GM18907 (cell line): ENCODE measurements around the gene VAT1L.
"Not testable (repeated sequence)": the region's sequence is repeated elsewhere in the genome, so short reads cannot be mapped to it uniquely, and the experiment has no call there.

Experiments
- ATAC-seq: cut with Tn5 transposase; IDR thresholded peaks from one replicate; pipeline ENCODE4 v1.9.1; 2021; ENCODE audit warnings: mild to moderate bottlenecking, moderate library complexity; ENCODE audit not compliant: unreplicated experiment

The VAT1L gene

DNA sequence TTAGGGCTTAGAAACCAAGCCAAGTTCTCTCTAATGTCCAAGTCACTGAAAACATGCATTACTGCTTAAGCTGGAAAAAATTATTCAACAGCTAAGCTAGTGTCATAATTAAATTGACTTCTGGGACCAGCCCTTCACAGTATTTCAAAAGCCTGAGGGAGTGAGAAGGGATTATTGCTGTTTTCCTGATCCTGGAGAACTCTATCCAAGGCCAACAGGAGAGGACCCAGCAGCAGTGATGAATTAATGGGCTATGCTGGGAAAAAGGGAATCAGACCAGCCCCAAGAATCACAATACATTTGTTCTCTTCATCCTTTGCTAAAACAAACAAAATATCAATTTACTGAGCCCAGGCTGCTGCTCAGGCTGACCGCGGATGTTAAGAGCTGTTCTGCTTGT, 199.4 kb downstream of the VAT1L start:
- no peak for ATAC-seq

GRCh38 chr16:77989846-77990245, 201.5 kb downstream of the VAT1L start:
- no peak for ATAC-seq

GRCh38 chr16:77991701-77992100, 203.3 kb downstream of the VAT1L start:
- ATAC-seq, result no peak

- not testable (repeated sequence) for ATAC-seq
Observed at GRCh38 chr16:77992381-77992780, 204.0 kb downstream of the VAT1L start.

DNA sequence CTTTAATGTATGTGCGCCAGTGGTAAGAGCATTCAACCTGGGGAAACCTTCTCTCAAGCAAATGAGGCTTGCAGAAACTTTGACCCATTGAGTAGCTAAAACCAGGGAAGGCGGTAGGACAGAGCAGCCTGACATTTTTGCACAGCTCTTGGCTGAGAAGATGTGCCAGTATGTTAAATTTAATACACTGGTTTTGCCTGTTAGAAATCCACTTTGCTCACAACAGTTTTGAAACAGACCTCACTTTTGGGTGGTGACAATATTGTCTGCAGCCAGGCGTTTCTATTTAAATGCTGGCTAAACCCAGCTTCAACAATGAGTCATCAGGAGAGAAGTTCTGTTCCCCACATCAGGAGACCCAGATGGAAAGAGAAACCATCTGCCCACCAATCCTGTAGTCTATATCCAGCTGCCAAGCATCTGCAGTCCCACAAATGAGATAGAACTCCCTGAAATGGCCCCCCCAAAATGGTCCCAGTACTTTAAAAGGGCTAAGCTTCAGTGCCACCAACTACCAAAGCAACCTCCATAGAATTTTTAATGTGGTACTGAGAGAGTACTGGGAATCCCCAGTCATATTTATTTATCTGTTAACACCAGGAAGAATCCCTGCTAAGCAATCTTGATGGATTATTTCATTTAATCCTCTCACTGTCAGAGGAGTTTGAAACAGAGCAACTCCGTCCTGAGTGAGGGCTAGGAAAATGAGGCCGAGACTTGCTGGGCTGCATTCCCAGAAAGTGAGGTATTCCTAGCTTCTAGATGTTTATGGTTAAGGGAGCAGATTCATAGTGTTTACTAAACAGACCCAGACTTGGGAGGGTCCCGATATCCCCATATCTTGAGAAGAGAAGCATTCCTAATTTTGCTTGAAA, 205.0 kb downstream of the VAT1L start:
- no peak for ATAC-seq

- ATAC-seq, result no peak
Observed at GRCh38 chr16:77995843-77996455, 207.6 kb downstream of the VAT1L start.

- no peak for ATAC-seq
Observed at GRCh38 chr16:77998350-77999023, 210.1 kb downstream of the VAT1L start.

DNA sequence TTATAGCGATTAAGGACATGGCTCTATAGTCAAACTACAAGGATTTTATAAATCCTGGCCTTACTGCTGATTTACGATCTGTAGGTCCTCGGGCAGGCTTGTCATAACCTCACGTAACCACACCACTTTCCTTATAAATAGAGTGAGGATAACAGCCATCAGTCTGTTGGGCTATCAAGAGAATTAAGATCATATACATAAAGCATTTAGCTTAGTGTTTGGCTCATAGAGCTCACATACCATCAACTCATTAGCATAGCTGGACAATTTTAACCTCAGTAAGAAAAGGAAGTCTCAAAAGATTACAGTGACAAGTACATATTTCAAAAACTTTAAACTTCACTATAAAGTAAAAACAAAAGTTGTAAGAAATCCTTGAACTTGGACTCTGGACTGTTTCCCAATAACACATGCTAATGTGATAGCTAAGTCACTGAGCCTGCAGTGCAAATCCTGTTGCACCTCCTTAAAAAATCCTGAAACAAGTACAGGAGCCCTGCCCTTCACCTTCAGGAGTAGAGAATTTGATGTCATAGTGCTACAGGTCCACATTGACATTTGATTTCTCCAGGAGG, 213.2 kb downstream of the VAT1L start:
- no peak for ATAC-seq

GRCh38 chr16:78002915-78003538, 214.7 kb downstream of the VAT1L start:
- peak; percentile 99 for ATAC-seq

- ATAC-seq, result no peak
Observed at GRCh38 chr16:78004517-78004916, 216.2 kb downstream of the VAT1L start.

GRCh38 chr16:78005881-78006280, 217.5 kb downstream of the VAT1L start:
- ATAC-seq, result no peak

DNA sequence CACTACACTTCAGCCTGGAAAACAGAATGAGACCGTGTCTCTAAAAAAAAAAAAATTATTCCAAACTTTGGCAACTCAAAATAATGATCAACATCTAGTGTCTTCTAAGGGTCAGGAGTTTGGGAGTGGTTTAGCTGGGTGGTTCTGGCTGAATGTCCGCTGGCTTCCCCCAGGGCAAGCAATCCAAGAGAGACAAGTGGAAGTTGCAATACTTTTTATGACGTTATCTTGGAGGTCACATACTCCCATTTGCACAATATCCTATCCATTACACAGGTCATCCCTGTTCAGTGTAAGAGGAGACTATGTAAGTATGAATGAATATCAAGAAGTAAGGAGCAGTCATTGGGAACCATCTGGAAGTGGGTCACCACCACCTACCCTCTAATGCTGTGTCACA, 218.8 kb downstream of the VAT1L start:
- ATAC-seq, result no peak

DNA sequence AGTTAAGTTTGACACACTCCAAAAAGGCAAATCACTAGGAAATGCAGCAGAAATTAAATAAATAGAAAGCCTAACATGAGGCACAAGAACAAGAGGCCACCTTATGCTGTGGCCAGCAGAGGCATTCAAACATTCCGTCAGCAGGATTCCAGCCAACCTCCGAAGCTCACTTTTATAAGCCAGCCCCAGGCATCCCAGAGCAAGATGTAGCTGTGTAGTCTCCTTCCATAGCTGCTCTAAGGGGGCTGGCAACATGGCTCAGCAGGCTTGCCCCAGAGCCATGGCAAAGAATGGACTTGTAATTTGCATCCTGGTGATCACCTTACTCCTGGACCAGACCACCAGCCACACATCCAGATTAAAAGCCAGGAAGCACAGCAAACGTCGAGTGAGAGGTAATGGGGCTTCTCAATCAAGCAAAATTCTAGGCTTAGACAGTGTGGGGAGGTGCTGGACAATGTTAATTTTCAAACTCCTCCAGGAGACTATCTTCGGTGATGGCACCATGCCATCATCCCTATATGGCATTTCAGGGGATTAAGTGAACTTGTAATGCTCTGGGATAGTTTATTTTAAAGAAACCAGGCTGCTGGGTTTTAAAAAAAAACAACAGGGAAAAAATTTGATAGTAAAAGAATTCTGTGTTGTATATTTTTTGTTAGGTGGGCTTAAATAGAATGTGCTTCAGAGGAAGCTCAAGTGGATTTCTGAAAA, 234.1 kb downstream of the VAT1L start, which contains the start of gene CLEC3A:
CLEC3A (plus strand) TSS at position 202 of the 714 bp plus-strand sequence; CDS start at position 281, 79 bp downstream.
- ATAC-seq, result no peak

DNA sequence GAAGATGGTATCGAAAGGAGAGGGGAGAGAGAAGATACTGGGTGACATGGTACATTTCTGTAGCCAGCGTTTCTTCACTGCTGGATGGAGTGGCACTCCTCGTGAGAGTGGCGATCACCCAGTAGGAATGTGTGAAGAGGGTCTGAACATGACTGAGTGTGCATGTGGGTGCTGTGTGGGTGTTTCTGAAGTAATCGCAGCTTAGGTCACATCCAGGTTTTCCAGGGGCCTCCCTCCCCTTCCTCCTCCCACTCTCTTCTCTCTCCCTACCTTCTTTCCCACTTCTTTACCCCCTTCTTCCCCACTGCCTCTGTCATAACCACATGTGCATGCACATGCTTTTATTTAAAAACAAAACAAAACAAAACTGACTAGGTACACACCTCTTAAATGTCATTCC, 235.8 kb downstream of the VAT1L start:
- ATAC-seq, result no peak

GRCh38 chr16:78025631-78026030, 237.3 kb downstream of the VAT1L start:
- no peak for ATAC-seq

DNA sequence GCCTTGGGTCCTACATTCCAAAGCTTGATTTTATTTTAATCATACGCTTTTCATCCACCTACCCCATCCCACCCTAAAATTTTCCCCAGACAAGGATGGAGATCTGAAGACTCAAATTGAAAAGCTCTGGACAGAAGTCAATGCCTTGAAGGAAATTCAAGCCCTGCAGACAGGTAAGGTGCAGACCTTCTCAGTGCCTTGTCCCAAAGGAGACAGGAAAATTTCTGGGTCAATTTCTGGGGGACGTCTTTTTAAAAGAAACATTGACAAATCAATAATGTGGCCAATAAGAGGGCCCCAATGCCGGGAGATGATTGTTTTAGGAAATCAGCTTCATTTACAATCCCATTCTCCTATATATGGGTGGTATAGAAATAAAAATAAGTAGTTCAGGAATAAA, 239.7 kb downstream of the VAT1L start:
- no peak for ATAC-seq
